PC-3 (cell line): ENCODE results near the gene PLXNC1. TPM values are rescaled to one million over a fixed set of nuclear protein-coding genes. Genes with fewer than 3 reads are reported as not detected.

Experiments used
- ATAC-seq: fragments of 200-7000 bp; cut with Tn5 transposase; 2 replicates; pipeline ENCODE4 v1.9.1; 2020; ENCODE audit warnings: mild to moderate bottlenecking, moderate library complexity
- BruUV-seq: library from RNA; stranded (reverse); fragments of 400-500 nt; replicated peaks from 2 replicates; lab custom pipeline; 2021; lab: Mats Ljungman, UMichigan
- CTCF ChIA-PET: fragments of 300-600 bp; sonication (Branson Sonifier 250); formaldehyde crosslinking; loops from one replicate; lab custom pipeline; 2022; ENCODE audit warnings: antibody characterized with exemption; lab: Charles Lee
- POLR2A ChIA-PET: fragments of 300-600 bp; sonication (Branson Sonifier 250); formaldehyde crosslinking; loops from one replicate; lab custom pipeline; 2022; ENCODE audit warnings: antibody characterized with exemption; ENCODE audit not compliant: unreplicated experiment; lab: Charles Lee
- DNase-seq: peaks from one replicate; pipeline ENCODE4 v3.0.0-alpha.2; 2015
- H2AFZ ChIP-seq: fragments of 300-600 bp; sonication (generic); 2 replicates; pipeline ENCODE4 v1.6.0; 2016; ENCODE audit warnings: antibody characterized with exemption, low read length
- H3F3A ChIP-seq: fragments of 300-600 bp; sonication (generic); one replicate; pipeline ENCODE4 v1.6.0; 2017; ENCODE audit warnings: antibody characterized with exemption, low read length, control low read depth, mild to moderate bottlenecking; ENCODE audit not compliant: unreplicated experiment
- H3K27ac ChIP-seq: fragments of 300-600 bp; sonication (generic); 2 replicates; pipeline ENCODE4 v1.5.1; 2016; ENCODE audit warnings: mild to moderate bottlenecking, low read length
- H3K27me3 ChIP-seq: fragments of 300-600 bp; sonication (generic); 2 replicates; pipeline ENCODE4 v1.6.1; 2016; ENCODE audit warnings: low read length, mixed read lengths
- H3K36me3 ChIP-seq: fragments of 300-600 bp; sonication (generic); 2 replicates; pipeline ENCODE4 v1.6.1; 2016; ENCODE audit warnings: low read depth, mixed run types, low read length, mixed read lengths
- H3K4me1 ChIP-seq: fragments of 300-600 bp; sonication (generic); 2 replicates; pipeline ENCODE4 v1.5.1; 2016; ENCODE audit warnings: low read length; ENCODE audit not compliant: insufficient read depth
- H3K4me2 ChIP-seq: fragments of 300-600 bp; sonication (generic); 2 replicates; pipeline ENCODE4 v1.6.0; 2016; ENCODE audit warnings: low read length
- H3K4me3 ChIP-seq: fragments of 300-600 bp; sonication (generic); 2 replicates; pipeline ENCODE4 v1.5.1; 2016; ENCODE audit warnings: mild to moderate bottlenecking, low read length, mixed read lengths
- H3K79me2 ChIP-seq: fragments of 300-600 bp; sonication (generic); 2 replicates; pipeline ENCODE4 v1.6.1; 2017; ENCODE audit warnings: low read length, mixed read lengths
- H3K9ac ChIP-seq: fragments of 300-600 bp; sonication (generic); 2 replicates; pipeline ENCODE4 v1.6.0; 2016; ENCODE audit warnings: mild to moderate bottlenecking, low read length
- H3K9me2 ChIP-seq: fragments of 300-600 bp; sonication (generic); replicated peaks from 2 replicates; pipeline ENCODE4 v1.6.1; 2016; ENCODE audit warnings: mixed run types, low read length, mixed read lengths
- H3K9me3 ChIP-seq: fragments of 300-600 bp; sonication (generic); 2 replicates; pipeline ENCODE4 v1.6.1; 2016; ENCODE audit warnings: low read length, mixed read lengths
- H4K20me1 ChIP-seq: fragments of 300-600 bp; sonication (generic); 2 replicates; pipeline ENCODE4 v1.6.1; 2016; ENCODE audit warnings: low read length, mixed read lengths
- CTCF ChIP-seq: fragments of 300-600 bp; sonication (generic); conservative IDR thresholded peaks from 2 replicates; pipeline ENCODE4 v1.5.1; 2017; ENCODE audit warnings: antibody characterized with exemption, low read depth, mild to moderate bottlenecking, low read length
- EZH2 ChIP-seq: fragments of 300-600 bp; sonication (generic); IDR thresholded peaks from one replicate; pipeline ENCODE4 v1.6.1; 2017; ENCODE audit warnings: antibody characterized with exemption, mild to moderate bottlenecking, low read length; ENCODE audit not compliant: unreplicated experiment
- EZH2phosphoT487 ChIP-seq: fragments of 300-600 bp; sonication (generic); IDR thresholded peaks from 2 replicates; pipeline ENCODE4 v1.6.1; 2018; ENCODE audit warnings: mild to moderate bottlenecking, antibody characterized with exemption, low read length, borderline replicate concordance
- intact Hi-C: fragments of 100-400 bp; cut with micrococcal nuclease; formaldehyde crosslinking; loops from 2 replicates; pipeline ENCODE4 v1.9.0; 2023
- total RNA-seq: library from RNA; depleted of rRNA; stranded (reverse); fragments of >200 nt; gene quantifications from 2 replicates; pipeline ENCODE4 v1.2.3, GENCODE V29; 2014

PLXNC1 gene
- total RNA-seq, 1 experiment from 2014 or later = 0.15 TPM

GRCh38 chr12:94353130-94353529 is 204.8 kb downstream of the PLXNC1 start:
- Histone ChIP-seq H3K9me3 (peaks cover 10% of the 10 kb centered on the region), H3K4me1 (no peaks in the 10 kb centered on the region)
- BruUV-seq = no TSS peak

More at GRCh38 chr12:94353130-94353529, 204.8 kb downstream of the PLXNC1 start:
- H3K9ac ChIP-seq = no peak overlapping the region
- H3K36me3 ChIP-seq = peaks cover 41% of the 10 kb centered on the region
- H3K4me2 ChIP-seq = no peak overlapping the region
- H4K20me1 ChIP-seq = no peaks in the 10 kb centered on the region
- H2AFZ ChIP-seq = no peak overlapping the region
- no peaks in the 10 kb centered on the region for H3K9me2 ChIP-seq
- H3K27me3 ChIP-seq = no peaks in the 10 kb centered on the region
- intact Hi-C loops = no loop called here
- CTCF ChIA-PET = no interaction called here
- no peaks in the 10 kb centered on the region for H3F3A ChIP-seq
- TF ChIP-seq EZH2phosphoT487 (no peak), EZH2 (no peak), CTCF (no peak)
- DNase-seq (no peak), ATAC-seq (no peak)
- H3K4me3 ChIP-seq = no peak overlapping the region
- H3K27ac ChIP-seq = no peak overlapping the region
- H3K79me2 ChIP-seq = no peaks in the 10 kb centered on the region
- POLR2A ChIA-PET = no interaction called here
